Measurements from ENCODE around the gene CD47. TPM values are rescaled to one million over a fixed set of nuclear protein-coding genes. Genes with fewer than 3 reads are reported as not detected.

Gene CD47
- total and polyA plus RNA-seq, 10 of the 15 experiments (the other 5 are each of a cell fraction or from before 2014, with no cell fraction given) = 22.9 to 175 (median 81.1) TPM

- SMC1A ChIA-PET (ENCODE audit: uncharacterized antibody, unreplicated experiment) = interaction anchor here (0.5 to 1.7 kb wide), 6 partner anchors 9 to 110 kb away, joined by 3 to 5 read pairs (median 3); no protein-coding TSS in a partner anchor
- Histone ChIP-seq H3K4me2 (ENCODE audit: control insufficient read depth, insufficient read depth) (no peak overlapping the region), H3K9ac (ENCODE audit: control insufficient read depth, insufficient read depth, low read length) (no peak overlapping the region), H3K36me3 (ENCODE audit: control insufficient read depth in 2 of 2, insufficient read depth in 2 of 2, low read length in 1 of 2) (peaks cover 4 to 33% of the 10 kb centered on the region in 2 experiments), H3K4me1 (ENCODE audit: control insufficient read depth, insufficient read depth, low read length) (peaks cover 4% of the 10 kb centered on the region), H3K79me2 (ENCODE audit: control insufficient read depth, insufficient read depth, low read length) (peaks cover 2% of the 10 kb centered on the region), H4K20me1 (ENCODE audit: control insufficient read depth, insufficient read depth) (no peaks in the 10 kb centered on the region), H3K27me3 (replicated peaks in 1 of 2; ENCODE audit: control insufficient read depth in 2 of 2, insufficient read depth in 2 of 2, low read length in 1 of 2) (no peaks in the 10 kb centered on the region), H3K27ac (ENCODE audit: control insufficient read depth, insufficient read depth) (no peak overlapping the region), H2AFZ (ENCODE audit: control insufficient read depth, low read depth, low read length) (no peak overlapping the region), H3K9me3 (replicated peaks; ENCODE audit: control insufficient read depth, insufficient read depth, low read length) (no peaks in the 10 kb centered on the region), H3K4me3 (no peak overlapping the region)
- WGBS (ENCODE audit: insufficient coverage, insufficient replicate concordance, low lambda C conversion rate, missing lambda C conversion rate) = 82% methylated on average over 3 of the region's 3 CpGs
- ATAC-seq = no peak
- RAD21 ChIA-PET (ENCODE audit: unreplicated experiment) = interaction anchor here (1.0 kb wide), 1 partner anchor 452 kb away, joined by 3 read pairs; no protein-coding TSS in a partner anchor
- in situ Hi-C loops (cut with MboI) = no loop called here
- POLR2A ChIA-PET = no interaction called here
- no peak for DNase-seq (ENCODE audit: low read depth, low spot score)
- intact Hi-C loops (cut with micrococcal nuclease; ENCODE audit: unreplicated experiment) = no loop called here
- BruUV-seq (replicated peaks) = no TSS peak
- CTCF ChIA-PET = interaction anchor here (1.1 kb wide), 1 partner anchor 355 kb away, joined by 4 read pairs; no protein-coding TSS in a partner anchor
- no peak for FAIRE-seq
- TF ChIP-seq CBX5 (IDR thresholded peaks at IDR 0.05; ENCODE audit: low read depth) = no peak
- TF ChIP-seq ZNF622 (IDR thresholded peaks at IDR 0.05) = no peak
- no peak for TF ChIP-seq SREBF2 (IDR thresholded peaks at IDR 0.05; ENCODE audit: low read length)
- TF ChIP-seq ZNF592 (IDR thresholded peaks at IDR 0.05) = no peak
- TF ChIP-seq STAT1 (conservative IDR thresholded peaks at IDR 0.05) = no peak
- no peak for TF ChIP-seq POU2F2 (IDR thresholded peaks at IDR 0.05; ENCODE audit: borderline replicate concordance, low read depth, low read length)
- no peak for TF ChIP-seq BCL11A (IDR thresholded peaks at IDR 0.05; ENCODE audit: low read depth, low read length)
- no peak for TF ChIP-seq SMAD5 (IDR thresholded peaks at IDR 0.05; ENCODE audit: low read depth)
- no peak for TF ChIP-seq NFXL1 (IDR thresholded peaks at IDR 0.05; ENCODE audit: borderline replicate concordance)
- TF ChIP-seq NR2F1 (conservative IDR thresholded peaks at IDR 0.05) = no peak
- TF ChIP-seq GABPA (IDR thresholded peaks at IDR 0.05; ENCODE audit: low read depth) = no peak
- no peak for TF ChIP-seq SP1 (IDR thresholded peaks at IDR 0.05; ENCODE audit: low read depth, low read length)
- TF ChIP-seq CHD1 (IDR thresholded peaks at IDR 0.05; ENCODE audit: low read depth, low read length) = no peak
- TF ChIP-seq HDGF (IDR thresholded peaks at IDR 0.05) = no peak
- no peak for TF ChIP-seq ZBTB40 (IDR thresholded peaks at IDR 0.05; ENCODE audit: borderline replicate concordance)
- TF ChIP-seq EZH2 (IDR thresholded peaks at IDR 0.05; ENCODE audit: borderline replicate concordance, control insufficient read depth, low read depth, low read length) = no peak
These were observed 39.8 kb downstream of the CD47 start for GRCh38 chr3:108051005-108051404.
